Stimulated activated CD8-positive, alpha-beta memory T cell treated with anti-CD3 and anti-CD28 coated beads, Interleukin-15, amount 100 ng/mL, for 4 hours (primary cell): ENCODE data around the gene IGSF6.

Source experiments
- DNase-seq, 2 donors: peaks; one replicate each; pipeline ENCODE4 v3.0.0-alpha.2; 2020; ENCODE audit warnings: low read depth in 2 of 2

Gene IGSF6

GRCh38 chr16:21602785-21603184 lies 49.6 kb downstream of the IGSF6 start:
- no peak for DNase-seq

- no peak for DNase-seq
Measured at GRCh38 chr16:21600031-21600773, 52.2 kb downstream of the IGSF6 start.

DNA sequence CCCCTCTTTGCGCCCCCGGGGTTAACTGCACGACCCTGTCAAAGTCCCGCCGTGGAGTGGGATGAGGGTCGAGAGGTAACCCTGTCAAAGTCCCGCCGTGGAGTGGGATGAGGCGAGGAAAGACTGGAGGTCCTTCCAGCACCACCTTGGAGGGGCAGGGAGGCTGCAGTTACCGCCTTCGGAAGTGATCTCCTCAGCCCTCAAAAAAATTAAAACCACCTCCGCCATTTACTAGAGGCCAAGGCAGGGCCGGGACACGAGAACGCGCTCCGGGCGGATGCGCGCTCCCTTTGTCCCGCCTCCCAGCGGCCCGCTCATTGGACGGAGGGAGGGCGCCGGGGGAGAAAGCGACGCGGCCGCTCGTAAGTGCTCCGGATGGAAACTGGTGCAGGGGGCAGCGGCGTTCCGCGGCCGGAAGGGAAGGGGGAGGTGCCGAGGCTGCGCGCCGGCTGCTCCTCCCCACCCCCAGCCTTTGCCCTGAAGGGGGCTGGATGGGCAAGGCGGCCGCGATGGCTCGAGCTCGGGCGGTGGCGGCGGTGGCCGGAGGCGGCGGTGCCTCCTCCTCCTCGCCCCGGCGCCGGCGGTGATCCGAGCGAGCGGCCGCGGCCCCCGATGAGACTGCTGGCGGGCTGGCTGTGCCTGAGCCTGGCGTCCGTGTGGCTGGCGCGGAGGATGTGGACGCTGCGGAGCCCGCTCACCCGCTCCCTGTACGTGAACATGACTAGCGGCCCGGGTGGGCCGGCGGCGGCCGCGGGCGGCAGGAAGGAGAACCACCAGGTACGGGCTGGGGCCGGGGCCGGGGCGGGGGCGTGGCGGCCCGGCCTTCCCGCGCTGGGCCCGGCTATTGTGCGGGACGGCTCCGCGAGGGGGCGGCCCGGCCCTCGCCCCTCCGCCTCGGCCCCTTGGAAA lies 53.0 kb downstream of the IGSF6 start, which contains the start of gene METTL9:
Gene METTL9 (plus strand): TSS at position 456 of the 909 bp plus-strand sequence. CDS start 157 bp downstream, at position 613.
- DNase-seq, result peak; percentile 86 to 89

- DNase-seq, result no peak
Measured at GRCh38 chr16:21598701-21599121, 53.7 kb downstream of the IGSF6 start.

DNA sequence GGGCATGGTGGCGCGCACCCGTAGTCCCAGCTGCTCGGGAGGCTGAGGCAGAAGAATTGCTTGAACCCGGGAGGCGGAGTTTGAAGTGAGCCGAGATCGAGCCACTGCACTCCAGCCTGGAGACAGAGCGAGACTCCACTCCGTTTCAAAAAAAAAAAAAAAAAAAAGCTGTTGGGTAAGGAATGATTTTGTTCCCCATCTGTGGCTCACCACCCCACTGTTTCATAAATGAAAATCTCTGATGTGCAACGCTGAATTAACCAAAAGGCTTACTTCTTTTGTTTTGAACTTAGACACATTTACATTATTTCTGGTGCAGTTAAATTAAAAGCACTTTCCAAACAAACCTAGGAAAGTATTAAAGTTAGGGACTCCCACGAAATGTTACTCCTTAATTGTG lies 54.2 kb downstream of the IGSF6 start:
- DNase-seq, result no peak

- DNase-seq, result no peak
Measured at GRCh38 chr16:21597561-21598030, 54.8 kb downstream of the IGSF6 start.

- DNase-seq, result no peak
Measured at GRCh38 chr16:21593530-21594289, 58.7 kb downstream of the IGSF6 start.

DNA sequence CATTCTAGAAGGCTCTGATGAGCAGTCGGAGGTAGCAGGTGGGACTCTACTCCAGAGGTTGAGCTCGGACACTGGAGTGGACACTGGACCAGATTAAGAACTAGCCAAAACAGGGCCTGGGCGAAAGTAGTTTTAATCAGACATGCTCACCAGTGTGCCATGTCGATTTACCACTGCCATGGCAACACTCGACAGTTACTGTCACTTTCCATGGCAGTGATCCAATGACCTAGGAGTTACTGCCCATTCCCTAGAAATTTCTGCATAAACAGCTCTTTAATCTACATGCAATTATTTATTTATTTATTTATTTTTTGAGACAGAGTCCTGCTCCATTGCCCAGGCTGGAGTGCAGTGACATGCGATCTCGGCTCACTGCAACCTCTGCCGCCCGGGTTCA lies 60.2 kb downstream of the IGSF6 start:
- DNase-seq, result no peak

GRCh38 chr16:21590796-21591195 lies 61.6 kb downstream of the IGSF6 start:
- no peak for DNase-seq

- DNase-seq, result no peak
Measured at GRCh38 chr16:21590287-21590686, 62.1 kb downstream of the IGSF6 start.

DNA sequence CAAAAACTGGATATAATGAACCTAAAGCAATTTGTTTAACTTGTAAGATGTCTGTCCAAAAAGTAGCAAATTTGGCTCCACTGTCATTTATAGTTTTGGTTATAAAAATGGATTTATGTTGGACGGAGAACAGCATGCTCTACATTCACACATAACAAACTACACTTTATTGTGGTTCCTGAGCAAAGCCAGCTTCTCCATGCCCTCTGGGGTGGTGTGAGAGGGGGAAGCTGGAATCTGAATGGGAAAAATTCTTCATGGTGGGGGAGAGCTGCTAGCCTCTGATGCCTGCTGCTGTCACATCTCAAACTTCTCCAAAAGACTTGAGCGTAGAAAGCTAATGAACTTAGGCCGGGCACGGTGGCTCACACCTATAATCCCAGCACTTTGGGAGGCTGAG lies 62.9 kb downstream of the IGSF6 start:
- no peak for DNase-seq
